Activated effector memory CD4-positive, alpha-beta T cell treated with Interleukin-2 at 50 U/mL for 16 hours (primary cell): ENCODE data around the gene TIFAB.

ENCODE experiments used
- DNase-seq: peaks from one replicate; pipeline ENCODE4 v3.0.0-alpha.2; 2020

The TIFAB gene

GRCh38 chr5:135457424-135458071 is 5.4 kb upstream of the TIFAB start:
- peak; percentile 28 for DNase-seq

GRCh38 chr5:135456238-135457099 is 4.3 kb upstream of the TIFAB start:
- no peak for DNase-seq

- no peak for DNase-seq
These were observed 3.7 kb upstream of the TIFAB start for GRCh38 chr5:135455876-135456237.

- DNase-seq, result no peak
These were observed 2.8 kb upstream of the TIFAB start for GRCh38 chr5:135454946-135455345.

GRCh38 chr5:135453613-135454012 is 1.5 kb upstream of the TIFAB start:
- no peak for DNase-seq

GRCh38 chr5:135451581-135452320 is 400 bp downstream of the TIFAB start:
- no peak for DNase-seq

GRCh38 chr5:135450952-135451351 is 1.2 kb downstream of the TIFAB start:
- no peak for DNase-seq

GRCh38 chr5:135450336-135450735 is 1.8 kb downstream of the TIFAB start:
- no peak for DNase-seq

GRCh38 chr5:135449644-135450043 is 2.5 kb downstream of the TIFAB start:
- no peak for DNase-seq

GRCh38 chr5:135448791-135449507 is 3.2 kb downstream of the TIFAB start:
- DNase-seq, result no peak

- no peak for DNase-seq
These were observed 3.9 kb downstream of the TIFAB start for GRCh38 chr5:135448071-135448739.

GRCh38 chr5:135447298-135447929 is 4.7 kb downstream of the TIFAB start, which contains the start of gene DCANP1:
Gene DCANP1 (minus strand): TSS chr5:135447348. CDS start chr5:135447108, 240 bp downstream.
- no peak for DNase-seq

- DNase-seq, result no peak
These were observed 5.5 kb downstream of the TIFAB start for GRCh38 chr5:135446615-135447014.

GRCh38 chr5:135446206-135446605 is 5.9 kb downstream of the TIFAB start:
- DNase-seq, result no peak

GRCh38 chr5:135445306-135445985 is 6.7 kb downstream of the TIFAB start:
- no peak for DNase-seq

GRCh38 chr5:135444881-135445280 is 7.3 kb downstream of the TIFAB start:
- DNase-seq, result no peak

- DNase-seq, result no peak
These were observed 7.8 kb downstream of the TIFAB start for GRCh38 chr5:135444360-135444759.

- DNase-seq, result no peak
These were observed 8.8 kb downstream of the TIFAB start for GRCh38 chr5:135443161-135443960.

- DNase-seq, result no peak
These were observed 9.6 kb downstream of the TIFAB start for GRCh38 chr5:135442431-135443160.

GRCh38 chr5:135441919-135442318 is 10.2 kb downstream of the TIFAB start:
- no peak for DNase-seq
